HEK293 (cell line): ENCODE data around the gene MSI2.
A peak's percentile ranks its signal among the peaks of the same experiment; 100 is the strongest.

ENCODE experiments used
- CTCF ChIA-PET: fragments of 350-600 bp; formaldehyde crosslinking; extraction: SDS; loops from one replicate; lab custom pipeline; 2021; ENCODE audit warnings: antibody characterized with exemption; lab: Yijun Ruan, JAX
- POLR2A ChIA-PET: fragments of 300-600 bp; formaldehyde crosslinking; extraction: SDS; loops from one replicate; lab custom pipeline; 2020; ENCODE audit warnings: antibody characterized with exemption, inconsistent platforms; lab: Yijun Ruan, JAX
- H3K27ac ChIP-seq: fragments of 200-500 bp; sonication (Bioruptor generic); 2 replicates; pipeline ENCODE4 v1.5.1; 2014; ENCODE audit warnings: low read depth, low read length, control low read depth, inconsistent platforms; ENCODE audit errors: extremely low read depth
- H3K36me3 ChIP-seq, 2 experiments: fragments of 200-500 bp in 1 of 2; sonication (Bioruptor generic) in 1 of 2; 1 replicate in 1 of 2; 2 replicates in 1 of 2; pipeline ENCODE4 v1.5.1; 2014 to 2017; ENCODE audit warnings: inconsistent platforms in 2 of 2, low read length in 2 of 2; ENCODE audit not compliant: control insufficient read depth in 2 of 2, insufficient read depth in 1 of 2
- H3K4me1 ChIP-seq: fragments of 200-500 bp; sonication (Bioruptor generic); 2 replicates; pipeline ENCODE4 v1.5.1; 2014; ENCODE audit warnings: mild to moderate bottlenecking, low read length, inconsistent platforms; ENCODE audit not compliant: control insufficient read depth, insufficient read depth
- H3K4me3 ChIP-seq: 2 replicates; pipeline ENCODE4 v1.5.1; 2011; ENCODE audit warnings: low read depth, mild to moderate bottlenecking, control low read depth, low read length, moderate library complexity
- H3K9me3 ChIP-seq: fragments of 200-500 bp; sonication (Bioruptor generic); 2 replicates; pipeline ENCODE4 v1.5.1; 2014; ENCODE audit warnings: low read depth, low read length, inconsistent platforms; ENCODE audit not compliant: control insufficient read depth, insufficient read depth
- FEZF1 ChIP-seq: fragments of 450-650 bp; formaldehyde crosslinking; IDR thresholded peaks from 2 replicates; pipeline ENCODE4 v1.5.1; 2016; ENCODE audit warnings: missing biosample characterization, missing genetic modification characterization
- HOXD13 ChIP-seq: sonication (generic); formaldehyde crosslinking; IDR thresholded peaks from 2 replicates; pipeline ENCODE4 v1.8.0; 2022; ENCODE audit warnings: missing genetic modification reagents, borderline replicate concordance
- KLF1 ChIP-seq: fragments of 450-650 bp; formaldehyde crosslinking; IDR thresholded peaks from 2 replicates; pipeline ENCODE4 v1.5.1; 2016; ENCODE audit warnings: missing biosample characterization, missing genetic modification characterization
- KLF9 ChIP-seq: fragments of 450-650 bp; formaldehyde crosslinking; IDR thresholded peaks from 2 replicates; pipeline ENCODE4 v1.5.1; 2016; ENCODE audit warnings: missing biosample characterization, missing genetic modification characterization, low read depth
- MYNN ChIP-seq: fragments of 450-650 bp; formaldehyde crosslinking; IDR thresholded peaks from 2 replicates; pipeline ENCODE4 v1.5.1; 2016; ENCODE audit warnings: missing biosample characterization, missing genetic modification characterization, borderline replicate concordance
- REPIN1 ChIP-seq: fragments of 450-650 bp; formaldehyde crosslinking; IDR thresholded peaks from 2 replicates; pipeline ENCODE4 v1.5.1; 2017; ENCODE audit warnings: missing biosample characterization, missing genetic modification characterization, low read depth
- SETDB1 ChIP-seq: IDR thresholded peaks from one replicate; pipeline ENCODE4 v1.6.1; 2017; ENCODE audit warnings: mild to moderate bottlenecking, low read length, moderate library complexity, mixed read lengths; ENCODE audit not compliant: insufficient read length
- SP2 ChIP-seq: fragments of 450-650 bp; formaldehyde crosslinking; IDR thresholded peaks from 2 replicates; pipeline ENCODE4 v1.5.1; 2016; ENCODE audit warnings: missing biosample characterization, missing genetic modification characterization
- YY1 ChIP-seq: fragments of 450-650 bp; formaldehyde crosslinking; IDR thresholded peaks from 2 replicates; pipeline ENCODE4 v1.5.1; 2018; ENCODE audit warnings: missing biosample characterization, missing genetic modification characterization
- ZBTB17 ChIP-seq: fragments of 450-650 bp; formaldehyde crosslinking; IDR thresholded peaks from 2 replicates; pipeline ENCODE4 v1.5.1; 2016; ENCODE audit warnings: missing biosample characterization, missing genetic modification characterization
- ZFP37 ChIP-seq: fragments of 450-650 bp; formaldehyde crosslinking; IDR thresholded peaks from 2 replicates; pipeline ENCODE4 v1.5.1; 2016; ENCODE audit warnings: missing biosample characterization, missing genetic modification characterization
- ZNF10 ChIP-seq: fragments of 450-650 bp; formaldehyde crosslinking; IDR thresholded peaks from 2 replicates; pipeline ENCODE4 v1.5.1; 2017; ENCODE audit warnings: missing biosample characterization, missing genetic modification characterization
- ZNF114 ChIP-seq: fragments of 450-650 bp; formaldehyde crosslinking; IDR thresholded peaks from 2 replicates; pipeline ENCODE4 v1.5.0; 2017; ENCODE audit warnings: missing biosample characterization, missing genetic modification characterization
- ZNF138 ChIP-seq: fragments of 450-650 bp; formaldehyde crosslinking; IDR thresholded peaks from 2 replicates; pipeline ENCODE4 v1.5.1; 2016; ENCODE audit warnings: missing biosample characterization, missing genetic modification characterization, borderline replicate concordance
- ZNF140 ChIP-seq: fragments of 450-650 bp; formaldehyde crosslinking; IDR thresholded peaks from 2 replicates; pipeline ENCODE4 v1.5.1; 2016; ENCODE audit warnings: missing biosample characterization, missing genetic modification characterization
- ZNF157 ChIP-seq: fragments of 450-650 bp; formaldehyde crosslinking; IDR thresholded peaks from 2 replicates; pipeline ENCODE4 v1.5.1; 2016; ENCODE audit warnings: missing biosample characterization, missing genetic modification characterization
- ZNF174 ChIP-seq: fragments of 450-650 bp; formaldehyde crosslinking; IDR thresholded peaks from 2 replicates; pipeline ENCODE4 v1.5.0; 2017; ENCODE audit warnings: missing biosample characterization, mild to moderate bottlenecking, missing genetic modification characterization
- ZNF175 ChIP-seq: fragments of 450-650 bp; formaldehyde crosslinking; IDR thresholded peaks from 2 replicates; pipeline ENCODE4 v1.5.1; 2016; ENCODE audit warnings: missing biosample characterization, missing genetic modification characterization
- ZNF184 ChIP-seq: fragments of 450-650 bp; IDR thresholded peaks from 2 replicates; pipeline ENCODE4 v1.5.1; 2018; ENCODE audit warnings: missing biosample characterization, mild to moderate bottlenecking, missing genetic modification characterization
- ZNF214 ChIP-seq: fragments of 450-650 bp; formaldehyde crosslinking; IDR thresholded peaks from 2 replicates; pipeline ENCODE4 v1.5.1; 2017; ENCODE audit warnings: missing biosample characterization, mild to moderate bottlenecking, missing genetic modification characterization, borderline replicate concordance
- ZNF24 ChIP-seq: fragments of 450-650 bp; formaldehyde crosslinking; IDR thresholded peaks from 2 replicates; pipeline ENCODE4 v1.5.1; 2016; ENCODE audit warnings: missing biosample characterization, missing genetic modification characterization
- ZNF433 ChIP-seq: fragments of 450-650 bp; formaldehyde crosslinking; IDR thresholded peaks from 2 replicates; pipeline ENCODE4 v1.5.1; 2016; ENCODE audit warnings: missing biosample characterization, missing genetic modification characterization, low read depth
- ZNF529 ChIP-seq: fragments of 450-650 bp; formaldehyde crosslinking; IDR thresholded peaks from 2 replicates; pipeline ENCODE4 v1.5.1; 2017; ENCODE audit warnings: missing genetic modification characterization, missing biosample characterization; ENCODE audit not compliant: insufficient replicate concordance
- ZNF629 ChIP-seq: fragments of 450-650 bp; formaldehyde crosslinking; IDR thresholded peaks from 2 replicates; pipeline ENCODE4 v1.5.1; 2017; ENCODE audit warnings: missing biosample characterization, missing genetic modification characterization
- ZNF677 ChIP-seq: fragments of 450-650 bp; IDR thresholded peaks from 2 replicates; pipeline ENCODE4 v1.5.0; 2018; ENCODE audit warnings: missing biosample characterization, mild to moderate bottlenecking, missing genetic modification characterization, moderate library complexity
- ZNF704 ChIP-seq: fragments of 450-650 bp; formaldehyde crosslinking; IDR thresholded peaks from 2 replicates; pipeline ENCODE4 v1.5.1; 2016; ENCODE audit warnings: missing biosample characterization, missing genetic modification characterization
- ZNF76 ChIP-seq: fragments of 450-650 bp; formaldehyde crosslinking; IDR thresholded peaks from 2 replicates; pipeline ENCODE4; 2016; ENCODE audit warnings: low read depth, missing biosample characterization, missing genetic modification characterization, borderline replicate concordance
- ZNF776 ChIP-seq: fragments of 450-650 bp; formaldehyde crosslinking; IDR thresholded peaks from 2 replicates; pipeline ENCODE4 v1.5.0; 2017; ENCODE audit warnings: missing biosample characterization, missing genetic modification characterization, borderline replicate concordance
- ZNF792 ChIP-seq: fragments of 450-650 bp; formaldehyde crosslinking; IDR thresholded peaks from 2 replicates; pipeline ENCODE4 v1.5.1; 2016; ENCODE audit warnings: missing biosample characterization, missing genetic modification characterization
- ZNF830 ChIP-seq: fragments of 450-650 bp; IDR thresholded peaks from 2 replicates; pipeline ENCODE4 v1.5.0; 2018; ENCODE audit warnings: missing biosample characterization, missing genetic modification characterization, low read depth, mild to moderate bottlenecking, moderate library complexity
- TF ChIP-seq, protein P1 (sequence below): fragments of 450-650 bp; formaldehyde crosslinking; IDR thresholded peaks from 2 replicates; pipeline ENCODE4 v1.5.1; 2016; ENCODE audit warnings: missing biosample characterization, missing genetic modification characterization
- TF ChIP-seq, protein P2 (sequence below): IDR thresholded peaks from 2 replicates; pipeline ENCODE4 v1.6.1; 2011; ENCODE audit warnings: mild to moderate bottlenecking, low read depth, low read length, borderline replicate concordance
- TF ChIP-seq, protein P3 (sequence below): fragments of 450-650 bp; formaldehyde crosslinking; IDR thresholded peaks from 2 replicates; pipeline ENCODE4 v1.5.1; 2017; ENCODE audit warnings: missing biosample characterization, mild to moderate bottlenecking, missing genetic modification characterization, moderate library complexity
- TF ChIP-seq, protein P4 (sequence below): fragments of 450-650 bp; formaldehyde crosslinking; IDR thresholded peaks from 2 replicates; pipeline ENCODE4 v1.5.1; 2016; ENCODE audit warnings: missing biosample characterization, missing genetic modification characterization

Gene MSI2

GRCh38 chr17:57538736-57539456, 282.6 kb downstream of the MSI2 start:
- Histone ChIP-seq H3K9me3 (no peaks in the 10 kb centered on the region), H3K4me3 (no peak overlapping the region), H3K36me3 (no peaks in the 10 kb centered on the region), H3K27ac (peak overlapping the region; percentile 32; the same call in 1 of the 2 replicates), H3K4me1 (peaks cover 75% of the 10 kb centered on the region)
- CTCF ChIA-PET: interaction anchor here (0.5 to 1.7 kb wide), 5 partner anchors 58 to 489 kb away, joined by 3 to 5 read pairs (median 3); no protein-coding TSS in a partner anchor
- POLR2A ChIA-PET: interaction anchor here (0.7 kb wide), 1 partner anchor 28 kb away, joined by 4 read pairs; no protein-coding TSS in a partner anchor
- no peak for TF ChIP-seq REPIN1 (tag by site-specific recombination)
- no peak for TF ChIP-seq ZNF157 (tag by site-specific recombination)
- peak; percentile 11; the same call in 1 of the 2 replicates for TF ChIP-seq FEZF1 (tag by site-specific recombination)
- TF ChIP-seq YY1: no peak
- TF ChIP-seq ZNF704 (tag by site-specific recombination): no peak
- TF ChIP-seq MYNN (tag by site-specific recombination): no peak
- TF ChIP-seq, protein P1, sequence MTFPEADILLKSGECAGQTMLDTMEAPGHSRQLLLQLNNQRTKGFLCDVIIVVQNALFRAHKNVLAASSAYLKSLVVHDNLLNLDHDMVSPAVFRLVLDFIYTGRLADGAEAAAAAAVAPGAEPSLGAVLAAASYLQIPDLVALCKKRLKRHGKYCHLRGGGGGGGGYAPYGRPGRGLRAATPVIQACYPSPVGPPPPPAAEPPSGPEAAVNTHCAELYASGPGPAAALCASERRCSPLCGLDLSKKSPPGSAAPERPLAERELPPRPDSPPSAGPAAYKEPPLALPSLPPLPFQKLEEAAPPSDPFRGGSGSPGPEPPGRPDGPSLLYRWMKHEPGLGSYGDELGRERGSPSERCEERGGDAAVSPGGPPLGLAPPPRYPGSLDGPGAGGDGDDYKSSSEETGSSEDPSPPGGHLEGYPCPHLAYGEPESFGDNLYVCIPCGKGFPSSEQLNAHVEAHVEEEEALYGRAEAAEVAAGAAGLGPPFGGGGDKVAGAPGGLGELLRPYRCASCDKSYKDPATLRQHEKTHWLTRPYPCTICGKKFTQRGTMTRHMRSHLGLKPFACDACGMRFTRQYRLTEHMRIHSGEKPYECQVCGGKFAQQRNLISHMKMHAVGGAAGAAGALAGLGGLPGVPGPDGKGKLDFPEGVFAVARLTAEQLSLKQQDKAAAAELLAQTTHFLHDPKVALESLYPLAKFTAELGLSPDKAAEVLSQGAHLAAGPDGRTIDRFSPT (tag by site-specific recombination): no peak
- TF ChIP-seq ZNF175 (tag by site-specific recombination): no peak
- peak; percentile 74 for TF ChIP-seq ZNF629 (tag by site-specific recombination)
- TF ChIP-seq KLF1 (tag by site-specific recombination): no peak
- TF ChIP-seq ZNF24: no peak
- no peak for TF ChIP-seq ZNF677
- no peak for TF ChIP-seq ZNF830 (tag by site-specific recombination)
- TF ChIP-seq ZNF114 (tag by site-specific recombination): no peak
- no peak for TF ChIP-seq ZNF433 (tag by site-specific recombination)
- TF ChIP-seq, protein P2, sequence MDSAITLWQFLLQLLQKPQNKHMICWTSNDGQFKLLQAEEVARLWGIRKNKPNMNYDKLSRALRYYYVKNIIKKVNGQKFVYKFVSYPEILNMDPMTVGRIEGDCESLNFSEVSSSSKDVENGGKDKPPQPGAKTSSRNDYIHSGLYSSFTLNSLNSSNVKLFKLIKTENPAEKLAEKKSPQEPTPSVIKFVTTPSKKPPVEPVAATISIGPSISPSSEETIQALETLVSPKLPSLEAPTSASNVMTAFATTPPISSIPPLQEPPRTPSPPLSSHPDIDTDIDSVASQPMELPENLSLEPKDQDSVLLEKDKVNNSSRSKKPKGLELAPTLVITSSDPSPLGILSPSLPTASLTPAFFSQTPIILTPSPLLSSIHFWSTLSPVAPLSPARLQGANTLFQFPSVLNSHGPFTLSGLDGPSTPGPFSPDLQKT: no peak
- no peak for TF ChIP-seq ZNF76 (tag by site-specific recombination)
- TF ChIP-seq ZNF792 (tag by site-specific recombination): no peak
- TF ChIP-seq, protein P3, sequence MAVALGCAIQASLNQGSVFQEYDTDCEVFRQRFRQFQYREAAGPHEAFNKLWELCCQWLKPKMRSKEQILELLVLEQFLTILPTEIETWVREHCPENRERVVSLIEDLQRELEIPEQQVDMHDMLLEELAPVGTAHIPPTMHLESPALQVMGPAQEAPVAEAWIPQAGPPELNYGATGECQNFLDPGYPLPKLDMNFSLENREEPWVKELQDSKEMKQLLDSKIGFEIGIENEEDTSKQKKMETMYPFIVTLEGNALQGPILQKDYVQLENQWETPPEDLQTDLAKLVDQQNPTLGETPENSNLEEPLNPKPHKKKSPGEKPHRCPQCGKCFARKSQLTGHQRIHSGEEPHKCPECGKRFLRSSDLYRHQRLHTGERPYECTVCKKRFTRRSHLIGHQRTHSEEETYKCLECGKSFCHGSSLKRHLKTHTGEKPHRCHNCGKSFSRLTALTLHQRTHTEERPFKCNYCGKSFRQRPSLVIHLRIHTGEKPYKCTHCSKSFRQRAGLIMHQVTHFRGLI: no peak
- TF ChIP-seq ZNF138 (tag by site-specific recombination): no peak
- no peak for TF ChIP-seq HOXD13
- TF ChIP-seq, protein P4, sequence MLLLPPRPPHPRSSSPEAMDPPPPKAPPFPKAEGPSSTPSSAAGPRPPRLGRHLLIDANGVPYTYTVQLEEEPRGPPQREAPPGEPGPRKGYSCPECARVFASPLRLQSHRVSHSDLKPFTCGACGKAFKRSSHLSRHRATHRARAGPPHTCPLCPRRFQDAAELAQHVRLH (tag by site-specific recombination): no peak
- peak; percentile 57 for TF ChIP-seq ZBTB17 (tag by site-specific recombination)
- no peak for TF ChIP-seq ZNF214 (tag by site-specific recombination)
- TF ChIP-seq ZNF529 (tag by site-specific recombination): no peak
- TF ChIP-seq ZNF174 (tag by site-specific recombination): no peak
- TF ChIP-seq ZNF10 (tag by site-specific recombination): no peak
- no peak for TF ChIP-seq ZNF184 (tag by site-specific recombination)
- no peak for TF ChIP-seq ZFP37 (tag by site-specific recombination)
- TF ChIP-seq SETDB1: no peak
- TF ChIP-seq KLF9 (tag by site-specific recombination): no peak
- TF ChIP-seq SP2: no peak
- TF ChIP-seq ZNF140 (tag by site-specific recombination): no peak
- no peak for TF ChIP-seq ZNF776 (tag by site-specific recombination)
